ENCODE measurements around the gene DACT3.

DACT3 gene

GRCh38 chr19:46687438-46688145, 26.6 kb upstream of the DACT3 start:
- peaks cover 68% of the 10 kb centered on the region for H3K36me3 Mint-ChIP-seq
- DNase-seq, result no peak
- no peaks in the 10 kb centered on the region for H3K9me3 Mint-ChIP-seq
- no peaks in the 10 kb centered on the region for H3K27me3 Mint-ChIP-seq
- H3K27ac Mint-ChIP-seq, result peak overlapping the region; percentile 42
- CTCF ChIA-PET, result interaction anchor here (1.0 to 1.2 kb wide), 2 partner anchors 25 to 42 kb away, joined by 3 to 4 read pairs; no protein-coding TSS in a partner anchor
- no peaks in the 10 kb centered on the region for H3K4me1 Mint-ChIP-seq
- H3K4me3 Mint-ChIP-seq, result no peak overlapping the region

GRCh38 chr19:46685189-46685588, 24.2 kb upstream of the DACT3 start:
- Mint-ChIP-seq H3K27ac (no peak overlapping the region), H3K27me3 (no peaks in the 10 kb centered on the region), H3K36me3 (peaks cover 57% of the 10 kb centered on the region), H3K4me1 (no peaks in the 10 kb centered on the region), H3K4me3 (no peak overlapping the region), H3K9me3 (no peaks in the 10 kb centered on the region)
- DNase-seq, result no peak
- CTCF ChIA-PET, result no interaction called here

GRCh38 chr19:46678110-46678732, 17.2 kb upstream of the DACT3 start:
- H3K4me3 Mint-ChIP-seq, result no peak overlapping the region
- CTCF ChIA-PET, result no interaction called here
- peak; percentile 74 for DNase-seq
- peaks cover 11% of the 10 kb centered on the region for H3K4me1 Mint-ChIP-seq
- no peaks in the 10 kb centered on the region for H3K9me3 Mint-ChIP-seq
- H3K36me3 Mint-ChIP-seq, result peaks cover 73% of the 10 kb centered on the region
- H3K27ac Mint-ChIP-seq, result no peak overlapping the region
- H3K27me3 Mint-ChIP-seq, result no peaks in the 10 kb centered on the region

- Mint-ChIP-seq H3K4me1 (peaks cover 9% of the 10 kb centered on the region), H3K9me3 (peaks cover 6% of the 10 kb centered on the region), H3K4me3 (no peak overlapping the region), H3K36me3 (peaks cover 73% of the 10 kb centered on the region), H3K27me3 (no peaks in the 10 kb centered on the region), H3K27ac (no peak overlapping the region)
- no peak for DNase-seq
- CTCF ChIA-PET, result interaction anchor here (1.6 kb wide), 1 partner anchor 29 kb away, joined by 3 read pairs; no protein-coding TSS in a partner anchor
Measured at GRCh38 chr19:46674416-46675178, 13.6 kb upstream of the DACT3 start.

GRCh38 chr19:46670813-46671212, 9.8 kb upstream of the DACT3 start:
- H3K27ac Mint-ChIP-seq, result no peak overlapping the region
- peaks cover 6% of the 10 kb centered on the region for H3K9me3 Mint-ChIP-seq
- no peak overlapping the region for H3K4me3 Mint-ChIP-seq
- DNase-seq, result no peak
- H3K4me1 Mint-ChIP-seq, result no peaks in the 10 kb centered on the region
- H3K36me3 Mint-ChIP-seq, result peaks cover 43% of the 10 kb centered on the region
- CTCF ChIA-PET, result no interaction called here
- H3K27me3 Mint-ChIP-seq, result peaks cover 7% of the 10 kb centered on the region

GRCh38 chr19:46668662-46669061, 7.7 kb upstream of the DACT3 start:
- Mint-ChIP-seq H3K36me3 (peaks cover 25% of the 10 kb centered on the region), H3K4me1 (no peaks in the 10 kb centered on the region), H3K27ac (no peak overlapping the region), H3K27me3 (peaks cover 26% of the 10 kb centered on the region), H3K4me3 (no peak overlapping the region), H3K9me3 (peaks cover 6% of the 10 kb centered on the region)
- CTCF ChIA-PET, result no interaction called here
- DNase-seq, result no peak

GRCh38 chr19:46665072-46665471, 4.1 kb upstream of the DACT3 start:
- H3K36me3 Mint-ChIP-seq, result peaks cover under 1% of the 10 kb centered on the region
- H3K4me1 Mint-ChIP-seq, result peaks cover 17% of the 10 kb centered on the region

GRCh38 chr19:46661735-46662592, 982 bp upstream of the DACT3 start:
- no peaks in the 10 kb centered on the region for H3K9me3 Mint-ChIP-seq
- H3K36me3 Mint-ChIP-seq, result no peaks in the 10 kb centered on the region
- H3K4me3 Mint-ChIP-seq, result peak overlapping the region; percentile 66
- peaks cover 23% of the 10 kb centered on the region for H3K4me1 Mint-ChIP-seq
- CTCF ChIA-PET, result interaction anchor here (0.6 to 8.2 kb wide), 28 partner anchors 11 to 289 kb away, joined by 3 to 147 read pairs (median 5); partner anchors contain the start of genes CALM3 and GNG8
- peak; percentile 85 for DNase-seq
- H3K27me3 Mint-ChIP-seq, result peaks cover 83% of the 10 kb centered on the region
- peak overlapping the region; percentile 87 for H3K27ac Mint-ChIP-seq

More at GRCh38 chr19:46665072-46665471, 4.1 kb upstream of the DACT3 start:
- DNase-seq, result no peak
- CTCF ChIA-PET, result interaction anchor here (8.2 kb wide), 1 partner anchor 52 kb away, joined by 147 read pairs; no protein-coding TSS in a partner anchor
- Mint-ChIP-seq H3K27ac (no peak overlapping the region), H3K4me3 (no peak overlapping the region), H3K27me3 (peaks cover 56% of the 10 kb centered on the region), H3K9me3 (peaks cover under 1% of the 10 kb centered on the region)

- no peak for DNase-seq
- Mint-ChIP-seq H3K27me3 (peaks cover 81% of the 10 kb centered on the region), H3K4me1 (peaks cover 23% of the 10 kb centered on the region), H3K9me3 (no peaks in the 10 kb centered on the region), H3K27ac (no peak overlapping the region), H3K36me3 (no peaks in the 10 kb centered on the region), H3K4me3 (peak overlapping the region; percentile 66)
- CTCF ChIA-PET, result interaction anchor here (1.0 to 8.2 kb wide), 11 partner anchors 12 to 144 kb away, joined by 3 to 147 read pairs (median 13); partner anchors contain the start of genes CALM3 and GNG8
Measured at GRCh38 chr19:46660551-46661019, 397 bp downstream of the DACT3 start.

- Mint-ChIP-seq H3K27me3 (peaks cover 83% of the 10 kb centered on the region), H3K4me1 (peaks cover 23% of the 10 kb centered on the region), H3K36me3 (no peaks in the 10 kb centered on the region), H3K4me3 (peak overlapping the region; percentile 57), H3K27ac (no peak overlapping the region), H3K9me3 (no peaks in the 10 kb centered on the region)
- DNase-seq, result peak; percentile 27
- CTCF ChIA-PET, result interaction anchor here (1.2 to 8.2 kb wide), 2 partner anchors 23 to 47 kb away, joined by 3 to 147 read pairs; partner anchors contain the start of gene GNG8
Measured at GRCh38 chr19:46660008-46660517, 919 bp downstream of the DACT3 start.

- H3K9me3 Mint-ChIP-seq, result no peaks in the 10 kb centered on the region
- H3K4me1 Mint-ChIP-seq, result peaks cover 23% of the 10 kb centered on the region
- CTCF ChIA-PET, result interaction anchor here (0.8 to 8.2 kb wide), 3 partner anchors 23 to 130 kb away, joined by 3 to 147 read pairs (median 3); partner anchors contain the start of gene GNG8
- H3K36me3 Mint-ChIP-seq, result no peaks in the 10 kb centered on the region
- H3K4me3 Mint-ChIP-seq, result peak overlapping the region; percentile 55
- H3K27me3 Mint-ChIP-seq, result peaks cover 80% of the 10 kb centered on the region
- DNase-seq, result peak; percentile 36
- H3K27ac Mint-ChIP-seq, result no peak overlapping the region
Measured at GRCh38 chr19:46659151-46660007, 1.6 kb downstream of the DACT3 start.

- Mint-ChIP-seq H3K4me3 (no peak overlapping the region), H3K9me3 (no peaks in the 10 kb centered on the region), H3K27ac (no peak overlapping the region), H3K27me3 (peaks cover 79% of the 10 kb centered on the region), H3K4me1 (peaks cover 15% of the 10 kb centered on the region), H3K36me3 (no peaks in the 10 kb centered on the region)
- DNase-seq, result no peak
- CTCF ChIA-PET, result interaction anchor here (1.4 to 1.7 kb wide), 2 partner anchors 42 to 44 kb away, joined by 3 to 6 read pairs; no protein-coding TSS in a partner anchor
Measured at GRCh38 chr19:46656541-46656940, 4.4 kb downstream of the DACT3 start.

All from activated naive CD4-positive, alpha-beta T cell treated with anti-CD3 and anti-CD28 coated beads, Interleukin-2, amount 10 ng/mL, durations not matched to agents 7 days and 5 days (primary cell).